Activated T-helper 1 cell treated with anti-CD3 and anti-CD28 coated beads, Interleukin-2, amount 50 U/mL, for 16 hours (primary cell): ENCODE results near the gene ING5.

Source experiments
- DNase-seq, 2 donors: peaks; one replicate each; pipeline ENCODE4 v3.0.0-alpha.2; 2020; ENCODE audit warnings: low read depth in 1 of 2, low spot score in 1 of 2

Gene ING5

GRCh38 chr2:241672243-241673188 is 29.3 kb upstream of the ING5 start:
- DNase-seq, result no peak

DNA sequence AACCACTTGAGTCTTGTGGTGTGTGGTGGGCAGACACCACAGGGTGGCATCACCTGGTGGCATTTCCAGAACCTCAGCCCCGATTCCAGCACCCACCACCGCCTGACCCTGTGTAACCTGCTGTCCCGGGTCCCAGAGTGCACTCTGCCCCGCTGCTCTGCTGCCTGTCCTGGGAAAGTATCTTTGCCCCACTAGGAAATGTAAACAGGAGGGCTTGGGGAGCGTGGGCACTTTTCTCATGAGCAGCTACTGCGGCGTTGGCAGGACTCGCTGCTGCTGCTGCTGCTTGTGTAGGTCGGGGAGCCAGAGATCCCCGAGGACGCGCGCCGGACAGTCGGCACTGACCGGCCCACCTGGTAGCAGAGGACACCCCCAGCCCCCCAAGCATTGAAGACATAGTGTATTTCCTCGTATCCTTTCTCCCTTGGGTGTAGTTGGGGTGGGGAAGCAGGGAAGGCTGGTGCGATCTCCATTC is 28.6 kb upstream of the ING5 start:
- no peak for DNase-seq

- DNase-seq, result no peak
Measured at GRCh38 chr2:241673797-241674725, 27.8 kb upstream of the ING5 start.

- no peak for DNase-seq
Measured at GRCh38 chr2:241675885-241676284, 26.0 kb upstream of the ING5 start.

DNA sequence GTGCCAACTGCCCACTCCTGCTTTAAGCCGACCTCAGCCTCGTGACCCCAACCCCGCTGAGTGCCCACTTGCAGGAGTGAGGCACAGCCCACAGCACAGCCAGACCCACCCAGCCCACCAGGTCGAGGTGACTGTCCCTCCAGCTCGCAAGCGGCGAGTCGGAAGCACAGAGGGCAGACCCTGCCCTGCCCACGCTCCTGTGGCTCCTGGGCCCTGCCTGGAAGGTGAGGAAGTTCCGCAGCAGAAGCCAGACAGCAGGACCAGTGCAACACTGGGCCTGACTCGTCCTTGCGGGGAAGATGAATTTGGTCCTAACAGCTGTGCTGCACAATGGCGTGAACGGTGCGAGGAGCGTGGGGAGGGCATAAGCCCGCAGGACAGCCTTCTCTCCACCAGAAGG is 25.2 kb upstream of the ING5 start:
- no peak for DNase-seq

DNA sequence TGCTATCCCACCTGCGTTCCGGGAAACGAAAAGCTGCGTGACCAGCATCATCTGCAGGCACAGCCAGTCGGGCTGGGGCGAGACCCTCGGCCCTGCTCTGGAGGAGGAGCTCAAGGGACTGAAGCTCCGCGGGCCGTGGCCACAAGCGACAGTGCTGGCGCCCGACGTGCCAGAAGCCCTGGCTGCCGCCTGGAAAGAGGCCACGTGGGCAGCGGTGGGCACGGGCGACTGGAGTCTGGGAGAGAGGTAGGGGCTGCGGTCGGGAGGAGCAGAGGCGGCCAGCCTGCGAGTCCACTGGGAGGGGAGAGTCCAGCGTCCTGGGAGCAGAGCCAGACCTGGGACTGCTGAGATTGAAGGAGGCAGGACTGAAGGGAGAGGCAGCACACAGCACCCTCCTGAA is 24.4 kb upstream of the ING5 start:
- DNase-seq, result no peak

DNA sequence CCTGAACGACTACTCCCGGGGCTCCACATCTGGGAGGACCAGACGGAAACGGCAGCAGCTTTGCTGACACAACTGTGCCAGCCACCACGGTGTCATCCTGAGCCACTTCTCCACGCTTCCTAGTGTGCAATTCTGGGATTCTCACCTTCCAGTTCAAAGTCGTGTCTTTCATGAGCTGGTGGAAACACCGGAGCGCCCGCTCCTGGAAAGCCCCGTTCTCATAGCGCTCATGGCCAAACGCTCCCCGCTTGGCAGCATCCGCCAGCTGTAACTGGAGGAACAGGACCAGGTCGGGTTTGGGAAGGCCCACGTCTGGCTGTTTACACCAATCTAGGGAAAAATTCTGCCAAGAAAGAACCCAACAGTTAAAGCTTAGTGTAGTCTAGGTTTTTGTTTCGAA is 23.5 kb upstream of the ING5 start:
- no peak for DNase-seq

DNA sequence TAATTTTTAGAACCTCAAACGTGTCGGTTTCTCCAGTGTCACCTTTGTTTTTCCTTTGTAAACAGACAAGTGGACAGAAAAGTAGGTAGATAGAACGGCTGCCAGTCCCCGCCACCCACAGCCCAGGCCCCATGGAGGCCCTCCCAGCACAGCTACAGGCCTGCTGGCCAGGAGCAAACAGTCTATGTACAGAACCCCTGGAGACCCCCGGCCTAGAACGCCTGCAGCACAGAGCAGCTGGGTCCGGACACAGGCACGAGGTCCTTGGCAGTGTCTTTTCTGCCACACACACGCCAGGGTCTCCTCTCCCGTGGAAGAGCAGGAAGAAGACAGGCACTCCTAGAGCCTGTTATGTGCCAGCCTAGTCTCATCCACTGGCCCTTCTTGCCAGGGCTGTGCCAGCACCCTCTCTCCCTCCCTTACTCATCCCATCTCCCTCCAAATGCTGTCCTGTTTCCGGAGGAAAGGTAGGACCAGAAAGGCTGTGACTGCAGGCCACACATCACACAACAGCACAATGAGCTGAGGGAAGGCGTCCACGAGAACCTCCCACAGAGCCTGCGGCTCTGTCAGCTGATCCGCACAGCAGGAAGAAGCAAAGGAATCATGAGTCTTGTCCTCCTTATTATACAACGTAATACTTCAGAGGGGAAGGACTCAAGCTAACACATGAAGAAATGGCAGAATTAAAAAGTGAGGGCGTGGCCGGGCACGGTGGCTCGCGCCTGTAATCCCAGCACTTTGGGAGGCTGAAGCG is 22.9 kb upstream of the ING5 start:
- DNase-seq, result no peak

DNA sequence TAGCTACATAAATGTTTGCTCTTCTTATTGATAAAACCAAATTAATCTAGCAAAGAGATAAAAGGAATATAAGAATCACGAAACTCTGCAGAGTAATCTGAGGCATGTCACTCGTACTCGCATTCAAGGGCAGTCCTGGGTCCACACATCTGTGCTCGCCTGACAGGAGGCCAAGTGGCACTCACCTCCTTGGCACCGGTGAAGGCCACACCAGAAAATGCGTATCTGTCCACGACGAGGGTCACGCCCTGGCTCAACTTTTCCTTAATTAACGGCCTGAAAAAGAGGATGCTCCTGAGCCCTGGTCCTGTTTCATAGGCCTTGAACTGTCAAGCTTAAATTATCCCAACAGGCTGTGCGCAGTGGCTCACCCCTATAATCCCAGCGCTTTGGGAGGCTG is 21.8 kb upstream of the ING5 start:
- DNase-seq, result no peak

- no peak for DNase-seq
Measured at GRCh38 chr2:241680827-241681599, 20.8 kb upstream of the ING5 start.

DNA sequence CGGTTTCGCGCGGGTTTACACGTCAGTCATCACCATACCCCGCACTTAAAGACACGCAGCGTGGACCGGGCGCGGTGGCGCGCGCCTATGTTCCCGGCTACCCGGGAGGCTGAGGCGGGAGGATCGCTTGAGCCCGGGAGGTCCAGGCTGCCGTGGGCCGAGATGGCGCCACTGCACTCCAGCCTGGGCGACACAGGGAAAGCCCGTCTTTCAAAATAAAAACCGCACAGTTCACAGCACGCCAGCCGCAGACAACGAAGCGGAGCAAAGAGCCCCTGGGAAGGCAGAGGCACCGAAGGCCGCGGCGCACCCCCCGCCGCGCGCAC is 15.6 kb upstream of the ING5 start:
- no peak for DNase-seq

GRCh38 chr2:241686650-241687425 is 15.0 kb upstream of the ING5 start, which contains the start of gene DTYMK:
Gene DTYMK (minus strand): TSS chr2:241686815. CDS start chr2:241686783, 32 bp downstream.
- DNase-seq, result peak; percentile 89 to 95

GRCh38 chr2:241689306-241689705 is 12.5 kb upstream of the ING5 start:
- DNase-seq, result no peak

DNA sequence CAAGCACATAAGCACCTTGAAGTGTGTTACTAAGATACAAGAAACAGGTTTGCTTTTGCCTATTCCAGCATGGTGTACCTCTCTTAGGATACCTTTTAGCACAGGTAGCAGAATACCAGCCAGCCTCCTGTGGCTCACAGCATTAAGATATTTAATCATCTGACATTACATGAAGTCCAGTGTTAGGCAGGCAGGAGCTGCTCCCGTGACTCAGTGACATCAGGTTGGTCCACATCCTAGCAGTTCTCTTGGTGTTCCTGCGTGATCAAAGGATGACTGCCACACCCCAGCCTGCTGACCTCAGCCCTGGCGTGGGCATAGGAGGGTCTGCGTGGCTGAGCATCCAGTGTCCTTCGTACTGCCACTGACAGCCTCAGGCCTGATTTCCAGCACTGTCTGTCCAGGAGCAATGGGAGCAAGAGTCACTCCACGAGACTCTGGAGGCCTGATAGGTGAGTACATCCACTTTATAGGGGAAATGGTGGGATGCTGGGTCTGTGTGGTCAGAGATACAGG is 11.6 kb upstream of the ING5 start:
- no peak for DNase-seq

DNA sequence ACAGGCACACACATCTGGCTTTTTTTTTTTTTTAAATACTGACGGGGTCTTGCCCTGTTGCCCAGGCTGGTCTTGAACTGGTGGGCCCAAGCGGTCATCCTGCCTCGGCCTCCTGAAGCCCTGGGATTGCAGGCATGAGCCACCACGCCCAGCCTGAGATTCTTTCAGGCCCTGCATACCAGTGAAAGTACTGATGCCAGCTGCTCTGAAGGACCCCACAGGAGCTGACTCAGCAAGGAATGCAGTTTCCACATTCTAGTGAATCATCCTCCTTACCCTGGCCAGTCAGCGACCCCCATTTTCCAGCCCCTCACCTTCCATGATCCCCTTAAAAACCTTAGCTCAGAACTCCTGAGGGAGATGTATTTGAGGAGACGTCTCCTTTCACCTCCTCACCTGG is 9.4 kb upstream of the ING5 start:
- no peak for DNase-seq

DNA sequence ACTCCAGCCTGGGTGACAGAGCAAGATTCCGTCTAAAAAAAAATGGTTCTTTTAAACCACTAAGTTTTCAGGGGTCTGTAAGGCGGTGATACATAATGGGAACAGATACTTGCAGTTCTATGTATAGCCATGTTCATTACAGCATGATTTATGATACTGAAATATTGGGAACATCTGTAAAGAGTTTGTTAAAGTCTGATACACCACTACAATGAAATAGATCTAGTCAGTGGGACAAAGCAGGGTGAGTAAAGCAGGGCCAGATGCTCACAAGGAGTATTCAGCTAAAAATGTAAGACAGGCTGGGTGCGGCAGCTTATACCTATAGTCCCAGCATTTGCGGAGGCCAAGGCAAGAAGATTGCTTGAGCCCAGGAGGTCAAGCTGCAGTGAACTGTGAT is 6.2 kb upstream of the ING5 start:
- no peak for DNase-seq

DNA sequence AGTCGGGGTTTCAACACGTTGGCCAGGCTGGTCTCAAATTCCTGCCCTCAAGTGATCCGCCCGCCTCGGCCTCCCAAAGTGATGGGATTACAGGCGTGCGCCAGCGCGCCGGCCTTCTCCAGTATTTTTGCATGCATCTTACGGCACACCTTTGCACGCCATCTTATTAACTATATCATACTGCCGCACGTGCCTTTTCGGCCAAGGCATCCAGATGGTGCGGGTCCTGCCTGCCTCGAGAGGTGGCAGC is 765 bp upstream of the ING5 start:
- DNase-seq, result no peak

DNA sequence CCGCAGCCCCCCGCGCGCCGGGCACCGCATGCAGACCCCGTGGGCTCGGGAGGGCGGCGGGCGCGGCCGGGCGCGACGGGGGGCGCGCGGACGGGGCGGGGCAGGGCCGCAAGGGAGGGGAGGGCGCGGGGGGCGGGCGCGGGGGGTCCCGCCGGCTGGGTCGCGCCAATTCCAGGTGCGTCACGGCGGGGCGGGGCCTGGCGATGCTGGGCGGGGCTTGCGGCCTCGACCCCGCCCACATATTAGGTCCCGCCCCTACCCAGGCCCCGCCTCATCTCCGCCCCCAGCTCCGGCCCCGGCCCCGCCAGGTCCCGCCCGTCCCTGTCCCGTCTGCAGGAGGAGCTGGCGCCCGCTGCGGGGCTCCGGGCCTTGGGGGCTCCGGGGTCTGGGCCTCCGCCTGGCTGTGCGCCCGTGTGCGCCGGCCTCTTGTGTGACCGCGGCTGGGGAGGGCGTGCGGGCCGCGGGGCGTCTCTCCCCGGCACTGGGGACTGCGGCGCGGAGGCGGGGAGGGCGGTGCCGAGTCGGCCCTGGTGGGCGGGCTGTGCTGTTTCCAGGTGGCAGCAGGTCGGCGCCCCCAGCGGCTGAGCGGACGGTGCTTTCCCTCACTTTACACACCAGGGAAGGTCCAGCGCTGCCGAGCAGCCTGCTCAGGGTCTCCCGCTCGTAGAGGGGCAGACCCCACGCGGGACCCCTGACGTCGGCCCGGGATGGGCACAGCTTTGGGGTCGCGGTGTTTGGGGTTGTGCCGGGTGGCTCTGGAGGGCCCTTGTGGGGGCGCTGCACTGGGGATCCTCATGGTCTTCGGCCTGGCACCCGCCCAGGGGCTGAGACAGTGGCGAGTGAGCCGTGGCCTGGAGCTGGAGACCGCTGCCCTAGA is 554 bp downstream of the ING5 start:
- DNase-seq, result peak; percentile 71 to 85
